Prostate gland (tissue), 2 donors: Measurements from ENCODE around the gene CRMP1. TPM values are rescaled to one million over a fixed set of nuclear protein-coding genes. Genes with fewer than 3 reads are reported as not detected.
"Not testable (repeated sequence)": the region's sequence is repeated elsewhere in the genome, so short reads cannot be mapped to it uniquely, and the experiment has no call there.

ENCODE experiments used
- DNase-seq: peaks from one replicate; pipeline ENCODE4 v3.0.0-alpha.2; 2019; ENCODE audit warnings: low spot score
- H3K27ac ChIP-seq, 2 donors: fragments of 200-600 bp; sonication (generic); 2 replicates each; pipeline ENCODE4 v1.5.1; 2017 to 2019
- H3K27me3 ChIP-seq: fragments of 200-600 bp; sonication (generic); replicated peaks from 2 replicates; pipeline ENCODE4 v1.5.1; 2019; ENCODE audit not compliant: insufficient read depth
- H3K36me3 ChIP-seq, 2 donors: fragments of 200-600 bp; sonication (generic); 1 replicate in 1 of 2; 2 replicates in 1 of 2; pipeline versions ENCODE4 v1.5.1 to v1.8.1; 2017 to 2019
- H3K4me1 ChIP-seq: fragments of 200-600 bp; sonication (generic); replicated peaks from 2 replicates; pipeline ENCODE4 v1.5.1; 2019
- H3K4me3 ChIP-seq, 2 donors: fragments of 200-600 bp; sonication (generic); 2 replicates each; pipeline ENCODE4 v1.5.1; 2017 to 2019
- H3K9me3 ChIP-seq: fragments of 200-600 bp; sonication (generic); 2 replicates; pipeline ENCODE4 v1.5.1; 2017
- POLR2A ChIP-seq: fragments of 450-650 bp; IDR thresholded peaks from one replicate; pipeline ENCODE4 v1.6.1; 2016; ENCODE audit warnings: antibody characterized with exemption, mild to moderate bottlenecking
- POLR2AphosphoS5 ChIP-seq: sonication (generic); formaldehyde crosslinking; IDR thresholded peaks from one replicate; pipeline ENCODE4 v1.6.1; 2017; ENCODE audit warnings: antibody characterized with exemption
- WGBS: methylation state at CpG from one replicate; pipeline ENCODE4 v1.1.5; 2018; 5-methylcytosine and 5-hydroxymethylcytosine counted together
- intact Hi-C: fragments of 100-400 bp; cut with DNase I; formaldehyde crosslinking; loops from one replicate; pipeline ENCODE4 v1.14.2; 2022
- total RNA-seq, 2 donors: library from RNA; depleted of rRNA; stranded (reverse); fragments of >200 nt; gene quantifications; one replicate each; pipeline ENCODE4 v1.1.0, GENCODE V29; 2016
- TF ChIP-seq, protein P1 (sequence below), 4 experiments: fragments of 200-600 bp in 2 of 4; fragments of 450-650 bp in 2 of 4; sonication (generic) in 2 of 4; IDR thresholded peaks; 1 replicate in 3 of 4; 2 replicates in 1 of 4; pipeline ENCODE4 v1.5.1; 2016 to 2019; ENCODE audit warnings: antibody characterized with exemption in 4 of 4, mild to moderate bottlenecking in 2 of 4, moderate library complexity in 2 of 4

CRMP1 gene
- total RNA-seq, 2 donors from 2014 or later: 1.4 to 6.0 TPM

DNA sequence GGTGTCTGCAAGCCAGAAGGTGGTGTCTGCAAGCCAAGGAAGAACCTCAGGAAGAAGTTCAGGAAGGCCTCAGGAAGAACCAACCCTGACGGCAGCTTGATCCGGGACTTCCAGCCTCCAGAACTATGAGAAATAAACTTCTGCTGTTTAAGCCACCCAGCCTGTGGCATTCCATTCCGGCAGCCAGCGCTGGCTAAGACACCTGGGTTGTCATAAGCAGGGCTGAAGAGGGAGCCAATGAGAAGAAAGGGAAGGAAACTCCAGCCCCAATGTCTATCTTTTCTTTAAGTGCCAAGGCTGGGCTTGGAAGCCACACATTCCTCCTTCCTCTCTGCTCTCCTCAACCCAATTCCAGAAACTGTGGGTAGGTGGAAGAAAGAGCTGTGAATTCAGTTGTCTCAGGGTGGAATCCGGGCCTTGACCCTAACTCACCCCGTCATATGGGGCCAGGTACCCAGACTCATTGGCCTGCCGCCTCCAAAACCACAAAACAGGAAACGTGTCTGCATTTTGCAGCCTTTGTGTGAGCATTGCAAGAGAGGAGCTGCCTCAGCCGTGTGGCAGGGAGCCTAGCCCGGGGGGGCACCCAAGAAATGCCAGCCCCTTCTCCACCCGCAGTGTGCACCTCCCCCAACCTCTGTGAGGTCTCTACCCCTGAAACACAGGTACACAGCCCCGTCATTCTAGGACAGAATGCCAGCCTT is 26.8 kb downstream of the CRMP1 start:
- H3K36me3 ChIP-seq: no peaks in the 10 kb centered on the region
- intact Hi-C loops: no loop called here
- TF ChIP-seq POLR2A: no peak
- TF ChIP-seq, protein P1, sequence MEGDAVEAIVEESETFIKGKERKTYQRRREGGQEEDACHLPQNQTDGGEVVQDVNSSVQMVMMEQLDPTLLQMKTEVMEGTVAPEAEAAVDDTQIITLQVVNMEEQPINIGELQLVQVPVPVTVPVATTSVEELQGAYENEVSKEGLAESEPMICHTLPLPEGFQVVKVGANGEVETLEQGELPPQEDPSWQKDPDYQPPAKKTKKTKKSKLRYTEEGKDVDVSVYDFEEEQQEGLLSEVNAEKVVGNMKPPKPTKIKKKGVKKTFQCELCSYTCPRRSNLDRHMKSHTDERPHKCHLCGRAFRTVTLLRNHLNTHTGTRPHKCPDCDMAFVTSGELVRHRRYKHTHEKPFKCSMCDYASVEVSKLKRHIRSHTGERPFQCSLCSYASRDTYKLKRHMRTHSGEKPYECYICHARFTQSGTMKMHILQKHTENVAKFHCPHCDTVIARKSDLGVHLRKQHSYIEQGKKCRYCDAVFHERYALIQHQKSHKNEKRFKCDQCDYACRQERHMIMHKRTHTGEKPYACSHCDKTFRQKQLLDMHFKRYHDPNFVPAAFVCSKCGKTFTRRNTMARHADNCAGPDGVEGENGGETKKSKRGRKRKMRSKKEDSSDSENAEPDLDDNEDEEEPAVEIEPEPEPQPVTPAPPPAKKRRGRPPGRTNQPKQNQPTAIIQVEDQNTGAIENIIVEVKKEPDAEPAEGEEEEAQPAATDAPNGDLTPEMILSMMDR (IDR thresholded peaks at IDR 0.05): no peak
- TF ChIP-seq POLR2AphosphoS5: no peak
- no peak for DNase-seq
- WGBS: 64% methylated on average over 12 of the region's 12 CpGs
- no peaks in the 10 kb centered on the region for H3K27me3 ChIP-seq
- H3K9me3 ChIP-seq: no peaks in the 10 kb centered on the region
- no peak overlapping the region for H3K27ac ChIP-seq
- H3K4me3 ChIP-seq: no peak overlapping the region
- H3K4me1 ChIP-seq: no peaks in the 10 kb centered on the region

DNA sequence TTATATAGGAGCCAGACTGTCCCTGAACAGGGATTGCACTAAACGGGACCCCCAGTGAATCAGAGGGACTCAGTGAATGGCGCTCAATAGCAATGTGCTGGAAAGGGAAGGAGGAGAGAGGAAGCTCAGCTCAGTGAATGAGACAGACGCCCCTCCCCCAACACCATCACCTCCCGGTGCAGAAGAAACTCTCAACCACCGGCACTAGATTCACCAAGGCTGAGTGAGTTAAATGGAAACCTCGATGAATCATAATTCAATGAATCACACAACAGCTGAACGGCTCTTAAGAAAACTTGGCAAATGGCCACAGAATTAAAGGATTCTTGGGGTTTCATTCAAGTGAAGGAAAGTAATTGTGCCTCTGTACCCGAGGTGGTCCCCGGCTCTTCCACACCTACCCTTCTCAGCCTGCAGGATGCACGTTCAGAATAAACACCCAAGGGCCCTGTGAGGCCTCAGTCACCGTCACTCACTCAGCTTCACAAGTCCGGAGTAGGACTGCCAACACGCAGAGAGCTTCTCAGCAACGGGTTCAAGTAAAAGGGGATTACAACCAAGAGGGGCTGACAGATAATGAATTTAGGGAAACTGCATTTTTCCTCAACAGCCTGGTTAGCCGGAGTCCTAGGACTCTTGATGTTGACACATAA is 29.3 kb downstream of the CRMP1 start:
- Histone ChIP-seq H3K4me3 (no peak overlapping the region), H3K9me3 (no peaks in the 10 kb centered on the region), H3K4me1 (no peaks in the 10 kb centered on the region), H3K27me3 (no peaks in the 10 kb centered on the region), H3K27ac (no peak overlapping the region), H3K36me3 (no peaks in the 10 kb centered on the region)
- 52% methylated on average over 15 of the region's 15 CpGs for WGBS
- no peak for DNase-seq
- no peak for TF ChIP-seq POLR2AphosphoS5
- TF ChIP-seq, protein P1 (IDR thresholded peaks at IDR 0.05): no peak
- no peak for TF ChIP-seq POLR2A
- intact Hi-C loops: no loop called here

DNA sequence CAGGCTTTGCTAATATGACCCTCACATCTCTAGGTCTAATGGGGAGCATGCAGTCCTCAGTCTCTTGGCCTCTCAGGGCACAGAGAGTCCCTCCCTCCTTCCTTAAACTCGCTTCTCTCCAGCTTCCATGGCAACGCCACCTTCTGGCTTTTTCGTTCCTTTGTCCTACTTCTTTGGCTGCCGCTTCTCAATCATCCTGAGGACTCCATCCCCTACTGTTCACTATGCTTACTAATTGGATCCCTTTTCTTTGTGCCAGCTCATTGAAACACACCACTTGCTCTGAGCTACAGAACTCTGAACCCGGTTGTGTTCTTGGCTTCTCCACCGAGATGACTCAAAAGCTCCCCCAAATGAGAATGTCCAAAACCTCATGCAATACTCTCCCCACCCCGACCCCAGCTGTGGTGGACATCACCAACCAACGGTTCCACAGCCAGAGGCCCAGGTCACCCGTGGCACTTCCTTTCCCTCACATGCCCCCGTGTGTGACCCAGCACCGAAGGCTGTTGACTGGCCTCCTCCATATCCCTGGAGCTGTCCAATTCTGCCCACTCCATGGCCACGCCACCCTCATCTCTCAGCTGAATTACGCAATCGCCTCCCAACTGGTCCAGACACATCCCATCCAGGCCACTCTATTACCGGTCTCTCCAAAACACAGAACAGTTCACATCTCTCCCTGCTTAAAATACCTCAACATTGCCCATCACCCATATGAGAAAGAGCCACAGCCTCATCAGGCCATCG is 34.7 kb downstream of the CRMP1 start:
- no peaks in the 10 kb centered on the region for H3K36me3 ChIP-seq
- H3K27ac ChIP-seq: no peak overlapping the region
- intact Hi-C loops: no loop called here
- H3K9me3 ChIP-seq: no peaks in the 10 kb centered on the region
- no peak for DNase-seq
- H3K4me1 ChIP-seq: no peaks in the 10 kb centered on the region
- TF ChIP-seq POLR2AphosphoS5: no peak
- TF ChIP-seq, protein P1 (IDR thresholded peaks at IDR 0.05): no peak
- TF ChIP-seq POLR2A: no peak
- whole genome bisulfite sequencing: 86% methylated on average over 16 of the region's 16 CpGs
- H3K27me3 ChIP-seq: no peaks in the 10 kb centered on the region
- H3K4me3 ChIP-seq: no peak overlapping the region

DNA sequence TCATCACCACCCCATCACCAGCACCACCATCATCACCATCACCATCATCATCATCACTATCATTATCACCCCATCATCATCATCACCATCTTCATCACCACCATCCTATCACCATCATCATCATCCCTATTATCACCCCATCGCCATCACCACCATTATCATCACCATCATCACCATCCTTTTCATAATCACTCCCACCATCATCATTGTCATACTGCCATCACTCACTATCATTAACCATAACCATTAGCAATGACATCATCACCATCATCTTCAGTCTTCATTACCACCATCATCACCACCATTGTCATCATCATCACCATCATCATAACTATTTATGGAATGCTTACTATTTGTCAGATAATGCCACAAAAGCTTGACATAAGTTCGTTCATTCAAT is 35.7 kb downstream of the CRMP1 start:
- no peak overlapping the region for H3K4me3 ChIP-seq
- H3K36me3 ChIP-seq: no peaks in the 10 kb centered on the region
- no peaks in the 10 kb centered on the region for H3K27me3 ChIP-seq
- TF ChIP-seq POLR2A: no peak
- TF ChIP-seq, protein P1 (IDR thresholded peaks at IDR 0.05): no peak
- TF ChIP-seq POLR2AphosphoS5: no peak
- no peak for DNase-seq
- intact Hi-C loops: no loop called here
- H3K4me1 ChIP-seq: no peaks in the 10 kb centered on the region
- WGBS: 88% methylated on average over 2 of the region's 2 CpGs
- no peak overlapping the region for H3K27ac ChIP-seq
- no peaks in the 10 kb centered on the region for H3K9me3 ChIP-seq

DNA sequence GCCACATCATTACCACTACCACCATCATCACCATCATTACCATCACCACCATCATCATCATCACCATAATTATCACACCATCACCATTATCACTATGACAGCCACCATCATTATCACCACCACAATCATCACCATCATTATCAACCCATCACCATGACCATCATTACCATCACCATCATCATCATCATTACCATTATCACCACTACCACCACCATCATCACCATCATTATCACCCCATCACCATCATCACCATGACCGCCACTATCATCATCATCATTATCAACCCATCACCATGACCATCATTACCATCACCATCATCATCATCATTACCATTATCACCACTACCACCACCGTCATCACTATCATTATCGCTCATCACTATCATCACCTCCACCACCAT is 36.5 kb downstream of the CRMP1 start:
- H3K4me1 ChIP-seq, intact Hi-C loops, DNase-seq, H3K9me3 ChIP-seq, H3K36me3 ChIP-seq, H3K27me3 ChIP-seq, H3K4me3 ChIP-seq, H3K27ac ChIP-seq: not testable (repeated sequence)
- 98% methylated on average over 3 of the region's 3 CpGs for WGBS
